ENCODE results near the gene RNF180. TPM values are rescaled to one million over a fixed set of nuclear protein-coding genes. Genes with fewer than 3 reads are reported as not detected.

RNF180 gene
- total and polyA plus RNA-seq, 2 of the 8 experiments (the other 6 are each of a cell fraction or from before 2014, with no cell fraction given), result 0.39 to 2.3 TPM

- H3K79me2 ChIP-seq (ENCODE audit: control insufficient read depth in 1 of 2, insufficient read depth in 2 of 2, low read length in 2 of 2), result no peaks in the 10 kb centered on the region
- H2AK5ac ChIP-seq (ENCODE audit: low read depth, low read length), result no peak overlapping the region
- H3K23ac ChIP-seq (ENCODE audit: insufficient read length), result no peak overlapping the region
- H3K27ac ChIP-seq (ENCODE audit: low read depth, low read length), result no peak overlapping the region
- FAIRE-seq (no peak), DNase-seq (ENCODE audit: low read depth in 1 of 2, low spot score in 2 of 2) (no peak)
- no peak overlapping the region for H3K9ac ChIP-seq (replicated peaks in 1 of 4; ENCODE audit: extremely low read depth in 1 of 4, low read depth in 3 of 4, low read length in 3 of 4)
- TF ChIP-seq RXRA (IDR thresholded peaks at IDR 0.05; ENCODE audit: insufficient read depth, low read depth, low read length) (no peak), POLR2AphosphoS5 (IDR thresholded peaks at IDR 0.05; ENCODE audit: low read depth, low read length) (no peak), HDAC2 (IDR thresholded peaks at IDR 0.05; ENCODE audit: borderline replicate concordance in 1 of 2, low read depth in 2 of 2, low read length in 2 of 2) (no peak), CHD1 (IDR thresholded peaks at IDR 0.05; ENCODE audit: low read depth, low read length) (no peak), EP300 (IDR thresholded peaks at IDR 0.05; ENCODE audit: borderline replicate concordance in 1 of 2, low read depth in 2 of 2, low read length in 2 of 2) (no peak)
- no peak overlapping the region for H4K91ac ChIP-seq (replicated peaks; ENCODE audit: insufficient read length, low read length)
- ChIA-PET CTCF (ENCODE audit: partially characterized antibody) (interaction anchor here (0.6 kb wide), 1 partner anchor 1388 kb away, joined by 3 read pairs; no protein-coding TSS in a partner anchor), POLR2A (ENCODE audit: partially characterized antibody) (no interaction called here)
- no peak overlapping the region for H4K5ac ChIP-seq (ENCODE audit: insufficient read length, low read depth, low read length)
- H3K56ac ChIP-seq (replicated peaks; ENCODE audit: insufficient read length, low read depth, low read length), result no peak overlapping the region
- H2AFZ ChIP-seq (ENCODE audit: low read length), result no peak overlapping the region
- no peak overlapping the region for H3K4me2 ChIP-seq (ENCODE audit: insufficient read depth in 1 of 2, low read depth in 2 of 2, low read length in 2 of 2)
- no peak overlapping the region for H2BK15ac ChIP-seq (ENCODE audit: low read length)
- H3K79me1 ChIP-seq (ENCODE audit: low read depth, low read length), result no peaks in the 10 kb centered on the region
- no peaks in the 10 kb centered on the region for H3K4me1 ChIP-seq (replicated peaks in 1 of 4; ENCODE audit: control insufficient read depth in 3 of 4, insufficient read depth in 4 of 4, low read length in 3 of 4)
- no peak overlapping the region for H3K14ac ChIP-seq (ENCODE audit: insufficient read length)
- no peaks in the 10 kb centered on the region for H4K20me1 ChIP-seq (replicated peaks in 1 of 2; ENCODE audit: control insufficient read depth in 1 of 2, insufficient read depth in 2 of 2, low read length in 2 of 2)
- H3K4me3 ChIP-seq (ENCODE audit: extremely low read depth in 1 of 4, insufficient read depth in 2 of 4, low read depth in 3 of 4, low read length in 4 of 4), result no peak overlapping the region
- no peak overlapping the region for H2BK120ac ChIP-seq (replicated peaks; ENCODE audit: low read depth, low read length)
- peaks cover 0 to 1% (median 0%) of the 10 kb centered on the region in 4 experiments; a peak in 1 of 7 replicates for H3K27me3 ChIP-seq (replicated peaks in 1 of 4; ENCODE audit: control insufficient read depth in 3 of 4, extremely low read depth in 1 of 4, insufficient read depth in 3 of 4, low read length in 3 of 4)
- H2BK20ac ChIP-seq (ENCODE audit: low read length), result no peak overlapping the region
- H3K9me3 ChIP-seq (ENCODE audit: insufficient read depth in 2 of 2, low read depth in 1 of 2, low read length in 1 of 2), result no peaks in the 10 kb centered on the region
- H3K18ac ChIP-seq (ENCODE audit: extremely low read depth, low read length), result no peak overlapping the region
- no peak overlapping the region for H2BK12ac ChIP-seq (ENCODE audit: low read depth, low read length)
- H4K8ac ChIP-seq (ENCODE audit: extremely low read depth, insufficient read depth, low read length), result no peak overlapping the region
- H2BK5ac ChIP-seq (ENCODE audit: low read depth, low read length), result no peak overlapping the region
- no peak overlapping the region for H3K4ac ChIP-seq (replicated peaks; ENCODE audit: insufficient read length, low read depth, low read length)
- no peaks in the 10 kb centered on the region for H3K23me2 ChIP-seq (ENCODE audit: low read depth, low read length)
- no peaks in the 10 kb centered on the region for H3K36me3 ChIP-seq (ENCODE audit: control insufficient read depth in 2 of 4, insufficient read depth in 4 of 4, low read length in 3 of 4)
Observed at GRCh38 chr5:64126202-64126741, 39.4 kb upstream of the RNF180 start.
